Activated T-cell treated with anti-CD3 and anti-CD28 coated beads, Interleukin-2, amount 50 U/mL, for 48 hours (primary cell): Measurements from ENCODE around the gene EFR3B.
A peak's percentile ranks its signal among the peaks of the same experiment; 100 is the strongest.

ENCODE experiments used
- DNase-seq, 2 experiments: peaks; one replicate each; pipeline ENCODE4 v3.0.0-alpha.2; 2020

The EFR3B gene

GRCh38 chr2:25197336-25198208 lies 155.7 kb downstream of the EFR3B start:
- no peak for DNase-seq

- no peak for DNase-seq
Observed at GRCh38 chr2:25198209-25198525, 156.3 kb downstream of the EFR3B start.

DNA sequence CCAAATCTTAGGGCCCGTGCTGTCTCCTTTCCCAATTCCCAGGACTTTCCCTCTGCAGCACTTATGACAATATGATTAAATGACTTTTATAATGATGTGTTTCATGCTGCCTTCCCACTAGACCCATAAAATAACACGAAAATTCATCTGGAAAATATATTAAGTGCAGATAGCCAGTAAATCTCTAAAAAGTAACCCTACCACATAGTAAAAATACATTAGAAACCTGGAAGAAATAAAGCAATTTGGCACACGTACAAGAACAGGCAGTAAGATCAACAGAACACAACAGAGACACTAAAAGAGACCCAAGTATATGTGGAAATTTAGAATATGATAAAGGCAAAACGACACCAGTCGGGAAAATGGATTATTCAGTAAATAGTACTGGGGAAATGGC lies 156.7 kb downstream of the EFR3B start:
- DNase-seq, result no peak

DNA sequence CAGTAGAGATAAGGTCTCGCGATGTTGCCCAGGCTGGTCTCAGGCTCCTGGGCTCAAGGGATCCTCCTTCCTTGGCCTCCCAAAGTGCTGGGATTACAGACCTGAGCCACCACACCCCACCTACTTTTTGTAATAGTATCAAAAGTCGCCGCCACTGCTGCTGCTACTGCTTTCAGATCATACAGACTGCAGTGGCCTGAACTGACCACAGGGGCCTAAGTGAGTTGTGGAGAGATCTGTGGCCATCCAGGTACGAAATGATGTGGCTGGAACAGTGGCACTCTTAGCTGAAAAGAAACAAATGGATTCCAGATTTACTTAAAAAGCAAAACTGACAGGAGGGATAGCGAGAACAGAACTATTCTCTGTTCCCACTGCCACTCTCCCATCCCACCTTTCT lies 159.4 kb downstream of the EFR3B start:
- DNase-seq, result no peak

GRCh38 chr2:25201794-25202193 lies 159.9 kb downstream of the EFR3B start:
- DNase-seq, result no peak

DNA sequence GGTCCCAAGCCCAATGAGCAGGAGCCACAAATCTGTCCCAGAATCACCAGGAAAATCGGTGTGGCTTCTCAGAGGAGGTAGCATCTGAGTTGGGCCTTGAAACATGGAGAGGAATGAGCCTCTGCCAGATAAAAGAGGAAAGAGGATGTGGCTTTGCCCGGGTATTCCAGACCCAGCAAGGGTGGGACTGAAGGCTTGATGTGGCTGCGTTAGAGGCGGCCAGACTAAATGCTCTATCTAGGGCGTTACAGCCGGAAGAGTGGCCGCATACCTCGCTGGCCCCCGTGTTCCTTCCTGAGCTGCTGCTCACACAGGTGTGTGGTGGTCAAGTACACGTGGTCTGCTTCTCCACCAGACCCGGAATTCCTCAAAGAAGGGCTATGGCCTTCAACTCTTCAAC lies 160.4 kb downstream of the EFR3B start:
- no peak for DNase-seq

DNA sequence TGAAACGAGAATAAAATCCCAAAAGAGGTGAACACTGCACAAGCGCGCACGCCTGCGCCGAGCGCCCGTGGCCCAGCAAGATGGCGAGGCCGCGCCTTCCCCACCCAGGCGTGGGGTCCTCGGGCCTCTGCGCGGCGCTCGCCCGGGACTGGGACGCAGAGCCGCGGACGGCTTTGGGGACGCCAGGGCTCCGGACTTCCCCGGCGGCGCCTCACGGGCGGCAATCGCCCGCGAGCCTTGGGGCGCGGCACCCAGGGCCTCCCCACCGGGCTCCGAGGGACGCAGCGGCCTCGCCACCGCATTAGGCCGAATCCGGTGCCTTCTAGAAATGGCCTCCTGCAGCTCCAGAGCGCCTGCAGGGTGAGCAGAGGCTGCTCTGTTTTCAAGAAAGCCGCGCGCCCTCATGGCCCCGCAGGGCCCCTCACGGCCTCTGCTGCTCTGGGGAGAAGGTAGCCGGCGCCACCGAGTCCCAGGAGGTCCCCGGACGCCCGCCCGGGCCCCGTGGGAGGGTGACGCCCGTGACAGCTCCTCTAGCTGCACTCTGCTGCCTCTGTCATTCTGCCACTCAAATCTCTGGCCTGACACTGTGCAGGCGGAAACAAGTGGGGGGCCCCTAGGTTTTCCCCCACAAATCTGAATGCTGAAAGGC lies 162.4 kb downstream of the EFR3B start:
- DNase-seq, result peak in 1 of 2 experiments; percentile 31

DNA sequence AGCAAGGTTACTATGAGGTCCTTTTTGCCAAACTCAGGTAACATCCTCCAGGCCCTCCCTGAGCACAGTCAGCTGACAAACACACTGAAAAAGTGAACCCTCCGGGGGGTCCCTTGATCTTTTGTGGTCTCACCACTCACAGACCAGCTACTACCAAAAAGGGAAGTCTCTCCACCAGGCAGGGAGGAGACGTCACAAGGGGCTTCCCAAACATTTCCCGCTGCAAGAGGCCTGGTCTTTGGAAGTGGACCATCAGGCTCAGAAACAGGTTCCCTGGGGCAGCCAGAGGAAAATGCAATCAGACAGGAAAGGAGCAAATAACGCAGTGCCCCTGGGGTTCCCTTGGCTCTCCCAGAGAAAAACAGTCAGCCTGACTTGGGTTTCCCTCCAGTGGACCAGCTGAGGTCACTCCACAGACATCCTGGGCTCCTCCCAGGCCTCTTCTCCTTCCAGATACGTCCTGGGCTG lies 165.2 kb downstream of the EFR3B start:
- DNase-seq, result no peak
